ENCODE data around the gene CNTROB. TPM values are rescaled to one million over a fixed set of nuclear protein-coding genes. Genes with fewer than 3 reads are reported as not detected.

CNTROB gene
- total RNA-seq, 4 donors from 2014 or later: 22.7 to 62.1 (median 31.6) TPM

GRCh38 chr17:7910711-7911110 lies 21.3 kb upstream of the CNTROB start:
- no peaks in the 10 kb centered on the region for H3K27me3 ChIP-seq
- H3K4me3 ChIP-seq: no peak overlapping the region
- no peak for DNase-seq
- no peak for TF ChIP-seq EP300 (IDR thresholded peaks at IDR 0.05; ENCODE audit: low read depth)
- no peak for TF ChIP-seq POLR2AphosphoS5 (IDR thresholded peaks at IDR 0.05)
- no peak for TF ChIP-seq CTCF (IDR thresholded peaks at IDR 0.05)
- no peak for TF ChIP-seq POLR2A (IDR thresholded peaks at IDR 0.05)
- peaks cover 6 to 18% (median 12%) of the 10 kb centered on the region in 4 donors for H3K4me1 ChIP-seq
- H3K27ac ChIP-seq: no peak overlapping the region
- intact Hi-C loops (cut with DNase I; ENCODE audit: low total_unique reads): no loop called here
- H3K36me3 ChIP-seq: peaks cover 0 to 31% (median 14%) of the 10 kb centered on the region in 4 donors
- H3K9me3 ChIP-seq: no peaks in the 10 kb centered on the region
- 88 to 97% methylated on average over 1 to 13 of the region's 13 CpGs for WGBS, 2 donors (ENCODE audit: low coverage in 1 of 2)
- in situ Hi-C loops (cut with MboI; ENCODE audit: low pct_ligation_motif_present in 1 of 4, low pct_unique_long_range_greater_than_20kb in 1 of 4, low sequenced_read_pairs in 3 of 4): loop anchor here in 2 of 4 donors (5.0 kb wide), 2 partner anchors 77 to 132 kb away; no protein-coding TSS in a partner anchor

- WGBS, 2 donors (ENCODE audit: low coverage in 1 of 2): 63 to 78% methylated on average over 5 to 9 of the region's 9 CpGs
- peaks cover 0 to 27% (median 12%) of the 10 kb centered on the region in 4 donors for H3K36me3 ChIP-seq
Observed at GRCh38 chr17:7911116-7911515, 20.9 kb upstream of the CNTROB start.

GRCh38 chr17:7912927-7913524 lies 19.0 kb upstream of the CNTROB start:
- in situ Hi-C loops (cut with MboI; ENCODE audit: low pct_ligation_motif_present in 1 of 4, low pct_unique_long_range_greater_than_20kb in 1 of 4, low sequenced_read_pairs in 3 of 4): loop anchor here in 2 of 4 donors (5.0 kb wide), 2 partner anchors 74 to 129 kb away; no protein-coding TSS in a partner anchor
- no peak for DNase-seq
- Histone ChIP-seq H3K27ac (peak overlapping the region in 1 of 4 donors; percentile 34), H3K4me3 (no peak overlapping the region), H3K27me3 (no peaks in the 10 kb centered on the region), H3K4me1 (peaks cover 6 to 27% (median 20%) of the 10 kb centered on the region in 4 donors), H3K36me3 (peaks cover 0 to 10% (median 4%) of the 10 kb centered on the region in 4 donors), H3K9me3 (no peaks in the 10 kb centered on the region)
- intact Hi-C loops (cut with DNase I; ENCODE audit: low total_unique reads): loop anchor here (2.0 kb wide), 1 partner anchor 76 kb away; no protein-coding TSS in a partner anchor
- no peak for TF ChIP-seq POLR2AphosphoS5 (IDR thresholded peaks at IDR 0.05)
- TF ChIP-seq CTCF (IDR thresholded peaks at IDR 0.05): peak; percentile 63 to 78 (median 72)
- TF ChIP-seq EP300 (IDR thresholded peaks at IDR 0.05; ENCODE audit: low read depth): no peak
- TF ChIP-seq POLR2A (IDR thresholded peaks at IDR 0.05): no peak
- WGBS, 2 donors (ENCODE audit: low coverage in 1 of 2): 0 to 38% methylated on average over 1 to 3 of the region's 3 CpGs

More at GRCh38 chr17:7911116-7911515, 20.9 kb upstream of the CNTROB start:
- no peak overlapping the region for H3K27ac ChIP-seq
- H3K4me1 ChIP-seq: peaks cover 6 to 20% (median 13%) of the 10 kb centered on the region in 4 donors
- intact Hi-C loops (cut with DNase I; ENCODE audit: low total_unique reads): no loop called here
- no peaks in the 10 kb centered on the region for H3K9me3 ChIP-seq
- no peak for DNase-seq
- TF ChIP-seq CTCF (IDR thresholded peaks at IDR 0.05) (no peak), POLR2A (IDR thresholded peaks at IDR 0.05) (no peak), POLR2AphosphoS5 (IDR thresholded peaks at IDR 0.05) (no peak)
- H3K27me3 ChIP-seq: no peaks in the 10 kb centered on the region
- no peak overlapping the region for H3K4me3 ChIP-seq
- in situ Hi-C loops (cut with MboI; ENCODE audit: low pct_ligation_motif_present in 1 of 4, low pct_unique_long_range_greater_than_20kb in 1 of 4, low sequenced_read_pairs in 3 of 4): loop anchor here in 2 of 4 donors (5.0 kb wide), 2 partner anchors 76 to 131 kb away; no protein-coding TSS in a partner anchor

- Histone ChIP-seq H3K4me3 (peak overlapping the region; percentile 17 to 61 (median 48)), H3K4me1 (peaks cover 6 to 27% (median 20%) of the 10 kb centered on the region in 4 donors), H3K27me3 (no peaks in the 10 kb centered on the region), H3K27ac (peak overlapping the region; percentile 86 to 97 (median 92)), H3K9me3 (no peaks in the 10 kb centered on the region), H3K36me3 (peaks cover 0 to 8% (median 2%) of the 10 kb centered on the region in 4 donors)
- in situ Hi-C loops (cut with MboI; ENCODE audit: low pct_ligation_motif_present in 1 of 4, low pct_unique_long_range_greater_than_20kb in 1 of 4, low sequenced_read_pairs in 3 of 4): no loop called here
- TF ChIP-seq POLR2AphosphoS5 (IDR thresholded peaks at IDR 0.05): no peak
- TF ChIP-seq EP300 (IDR thresholded peaks at IDR 0.05; ENCODE audit: low read depth): no peak
- 2 to 5% methylated on average over 4 to 15 of the region's 15 CpGs for WGBS, 2 donors (ENCODE audit: low coverage in 1 of 2)
- DNase-seq: peak; percentile 29
- intact Hi-C loops (cut with DNase I; ENCODE audit: low total_unique reads): no loop called here
Observed at GRCh38 chr17:7915179-7915610, 16.8 kb upstream of the CNTROB start.

All from transverse colon (tissue), 4 donors.